ENCODE data around the gene SERPINB6. TPM values are rescaled to one million over a fixed set of nuclear protein-coding genes. Genes with fewer than 3 reads are reported as not detected.

SERPINB6 gene
- total and polyA plus RNA-seq, 8 donors = 79.1 to 281 (median 156) TPM

DNA sequence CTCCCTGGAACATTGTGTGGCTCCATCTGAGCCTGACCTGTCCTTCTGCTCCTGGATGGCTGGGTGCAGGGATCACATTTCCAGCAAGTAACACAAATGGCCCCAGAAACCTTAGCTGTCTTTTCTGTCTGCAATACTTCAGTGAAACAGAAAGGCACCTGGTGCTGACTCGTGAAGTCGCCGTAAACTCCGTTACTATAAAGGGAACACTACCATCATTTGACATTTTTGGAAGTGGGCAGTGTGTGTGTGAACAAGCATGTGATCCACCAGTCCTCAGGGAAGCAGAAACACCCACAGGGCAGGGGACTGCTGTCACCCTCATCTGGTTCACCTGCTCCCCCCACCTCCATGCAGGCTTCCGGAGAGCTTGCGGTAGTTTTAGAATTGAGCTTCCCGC, 23.9 kb downstream of the SERPINB6 start:
- intact Hi-C loops (cut with DNase I; ENCODE audit: low total_unique reads) = loop anchor here (10.0 kb wide), 1 partner anchor 163 kb away; no protein-coding TSS in a partner anchor
- Histone ChIP-seq H3K4me3 (no peak overlapping the region), H3K4me1 (peaks cover 4 to 25% (median 12%) of the 10 kb centered on the region in 4 donors), H3K36me3 (peaks cover 19 to 57% (median 54%) of the 10 kb centered on the region in 4 donors), H3K27ac (no peak overlapping the region), H3K9me3 (no peaks in the 10 kb centered on the region), H3K27me3 (no peaks in the 10 kb centered on the region)
- WGBS, 5 donors = 90 to 96% (median 94%) methylated on average over 7 of the region's 7 CpGs
- TF ChIP-seq POLR2AphosphoS5 (IDR thresholded peaks at IDR 0.05) (no peak), POLR2A (IDR thresholded peaks at IDR 0.05) (no peak), EP300 (IDR thresholded peaks at IDR 0.05) (no peak)
- TF ChIP-seq, protein P1, sequence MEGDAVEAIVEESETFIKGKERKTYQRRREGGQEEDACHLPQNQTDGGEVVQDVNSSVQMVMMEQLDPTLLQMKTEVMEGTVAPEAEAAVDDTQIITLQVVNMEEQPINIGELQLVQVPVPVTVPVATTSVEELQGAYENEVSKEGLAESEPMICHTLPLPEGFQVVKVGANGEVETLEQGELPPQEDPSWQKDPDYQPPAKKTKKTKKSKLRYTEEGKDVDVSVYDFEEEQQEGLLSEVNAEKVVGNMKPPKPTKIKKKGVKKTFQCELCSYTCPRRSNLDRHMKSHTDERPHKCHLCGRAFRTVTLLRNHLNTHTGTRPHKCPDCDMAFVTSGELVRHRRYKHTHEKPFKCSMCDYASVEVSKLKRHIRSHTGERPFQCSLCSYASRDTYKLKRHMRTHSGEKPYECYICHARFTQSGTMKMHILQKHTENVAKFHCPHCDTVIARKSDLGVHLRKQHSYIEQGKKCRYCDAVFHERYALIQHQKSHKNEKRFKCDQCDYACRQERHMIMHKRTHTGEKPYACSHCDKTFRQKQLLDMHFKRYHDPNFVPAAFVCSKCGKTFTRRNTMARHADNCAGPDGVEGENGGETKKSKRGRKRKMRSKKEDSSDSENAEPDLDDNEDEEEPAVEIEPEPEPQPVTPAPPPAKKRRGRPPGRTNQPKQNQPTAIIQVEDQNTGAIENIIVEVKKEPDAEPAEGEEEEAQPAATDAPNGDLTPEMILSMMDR (IDR thresholded peaks at IDR 0.05) = no peak
- DNase-seq = no peak

DNA sequence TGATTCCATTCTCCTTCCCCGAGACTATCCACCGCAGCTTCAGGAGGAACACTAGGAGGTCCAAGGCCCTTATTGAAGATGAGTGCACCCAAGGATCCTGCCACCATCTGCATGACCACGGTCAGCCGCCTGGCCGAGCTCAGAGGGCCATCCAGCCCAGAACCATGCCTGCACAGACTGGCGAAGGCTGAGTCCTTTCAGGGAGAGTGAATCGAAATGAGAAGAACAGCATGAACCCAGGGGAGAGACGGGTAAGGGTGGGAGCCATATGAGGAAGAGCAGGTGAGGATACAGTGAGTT, 26.3 kb downstream of the SERPINB6 start:
- Histone ChIP-seq H3K9me3 (no peaks in the 10 kb centered on the region), H3K4me3 (no peak overlapping the region), H3K27ac (no peak overlapping the region), H3K27me3 (no peaks in the 10 kb centered on the region), H3K36me3 (peaks cover 19 to 40% (median 39%) of the 10 kb centered on the region in 4 donors), H3K4me1 (peaks cover 0 to 15% (median 9%) of the 10 kb centered on the region in 4 donors)
- 90 to 93% (median 91%) methylated on average over 8 of the region's 8 CpGs for WGBS, 5 donors
- TF ChIP-seq POLR2A (IDR thresholded peaks at IDR 0.05) (no peak), POLR2AphosphoS5 (IDR thresholded peaks at IDR 0.05) (no peak)
- DNase-seq = no peak
- intact Hi-C loops (cut with DNase I; ENCODE audit: low total_unique reads) = loop anchor here (10.0 kb wide), 1 partner anchor 160 kb away; no protein-coding TSS in a partner anchor

DNA sequence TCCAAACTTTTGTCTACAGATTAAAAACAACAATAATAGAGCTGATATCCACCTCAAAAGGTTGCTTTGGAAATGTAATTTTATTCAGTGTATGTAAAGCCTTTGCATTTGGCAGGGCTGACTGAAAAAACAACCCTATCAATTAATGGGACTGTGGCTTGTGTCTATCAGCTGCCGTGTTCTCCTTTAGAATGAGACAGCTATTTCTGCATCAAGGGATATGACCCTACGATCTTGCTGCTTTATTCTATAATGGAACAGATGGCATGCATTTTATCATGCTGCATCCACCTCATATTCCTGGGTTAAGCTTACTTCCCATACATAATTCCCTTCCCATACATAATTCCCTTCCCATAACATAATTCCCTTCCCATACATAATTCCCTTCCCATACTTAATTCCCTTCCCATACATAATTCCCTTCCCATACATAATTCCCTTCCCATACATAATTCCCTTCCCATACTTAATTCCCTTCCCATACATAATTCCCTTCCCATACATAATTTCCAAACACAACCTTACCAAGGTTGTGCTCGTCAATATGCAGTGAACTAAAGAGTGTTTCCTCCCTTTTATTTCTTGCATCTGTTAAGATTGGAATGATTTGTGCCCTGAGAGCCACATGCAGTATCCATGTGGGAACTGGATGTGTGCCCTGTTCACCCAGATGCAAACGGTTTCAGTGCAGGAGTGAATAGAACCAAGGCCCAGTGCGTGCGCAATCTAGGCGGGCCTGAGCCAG, 26.8 kb downstream of the SERPINB6 start:
- Histone ChIP-seq H3K27me3 (no peaks in the 10 kb centered on the region), H3K4me3 (no peak overlapping the region), H3K27ac (no peak overlapping the region), H3K9me3 (no peaks in the 10 kb centered on the region), H3K4me1 (peaks cover 0 to 15% (median 9%) of the 10 kb centered on the region in 4 donors), H3K36me3 (peaks cover 19 to 35% (median 34%) of the 10 kb centered on the region in 4 donors)
- TF ChIP-seq POLR2A (IDR thresholded peaks at IDR 0.05) (no peak), POLR2AphosphoS5 (IDR thresholded peaks at IDR 0.05) (no peak), EP300 (IDR thresholded peaks at IDR 0.05) (no peak)
- TF ChIP-seq, protein P1 (IDR thresholded peaks at IDR 0.05) = no peak
- DNase-seq = no peak
- 69 to 82% (median 80%) methylated on average over 7 of the region's 7 CpGs for WGBS, 5 donors
- intact Hi-C loops (cut with DNase I; ENCODE audit: low total_unique reads) = loop anchor here (10.0 kb wide), 1 partner anchor 160 kb away; no protein-coding TSS in a partner anchor

DNA sequence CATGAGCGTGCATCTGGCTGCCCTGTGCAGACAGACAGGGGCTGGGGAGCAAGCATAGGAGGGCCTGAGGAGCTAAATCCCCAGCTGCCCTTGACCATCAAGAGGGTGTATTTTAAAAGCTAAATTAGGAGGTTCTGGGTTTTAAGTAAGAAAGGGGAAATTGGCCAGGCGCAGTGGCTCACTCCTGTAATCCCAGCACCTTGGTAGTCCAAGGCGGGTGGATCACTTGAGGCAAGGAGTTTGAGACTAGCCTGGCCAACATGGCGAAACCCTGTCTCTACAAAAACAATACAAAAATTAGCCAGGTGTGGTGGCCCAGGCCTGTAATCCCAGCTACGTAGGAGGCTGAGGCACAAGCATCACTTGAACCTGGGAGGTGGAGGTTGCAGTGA, 27.8 kb downstream of the SERPINB6 start:
- Histone ChIP-seq H3K27ac (peak overlapping the region in 3 of 5 donors; percentile 9 to 36 (median 23)), H3K9me3 (no peaks in the 10 kb centered on the region), H3K36me3 (peaks cover 13 to 25% (median 24%) of the 10 kb centered on the region in 4 donors), H3K4me3 (no peak overlapping the region), H3K4me1 (peaks cover 0 to 15% (median 9%) of the 10 kb centered on the region in 4 donors), H3K27me3 (no peaks in the 10 kb centered on the region)
- peak in 1 of 2 donors; percentile 22 for DNase-seq
- TF ChIP-seq EP300 (IDR thresholded peaks at IDR 0.05) = no peak
- no peak for TF ChIP-seq POLR2AphosphoS5 (IDR thresholded peaks at IDR 0.05)
- TF ChIP-seq, protein P1 (IDR thresholded peaks at IDR 0.05) = no peak
- WGBS, 5 donors = 85 to 94% (median 90%) methylated on average over 5 of the region's 5 CpGs
- intact Hi-C loops (cut with DNase I; ENCODE audit: low total_unique reads) = loop anchor here (10.0 kb wide), 1 partner anchor 159 kb away; no protein-coding TSS in a partner anchor

All from stomach (tissue), 9 donors.